ENCODE measurements around the gene TMX1. TPM values are rescaled to one million over a fixed set of nuclear protein-coding genes. Genes with fewer than 3 reads are reported as not detected.
"Not testable (repeated sequence)": the region's sequence is repeated elsewhere in the genome, so short reads cannot be mapped to it uniquely, and the experiment has no call there.

Gene TMX1
- total and polyA plus RNA-seq, 4 donors = 8.8 to 26.9 (median 19.5) TPM

DNA sequence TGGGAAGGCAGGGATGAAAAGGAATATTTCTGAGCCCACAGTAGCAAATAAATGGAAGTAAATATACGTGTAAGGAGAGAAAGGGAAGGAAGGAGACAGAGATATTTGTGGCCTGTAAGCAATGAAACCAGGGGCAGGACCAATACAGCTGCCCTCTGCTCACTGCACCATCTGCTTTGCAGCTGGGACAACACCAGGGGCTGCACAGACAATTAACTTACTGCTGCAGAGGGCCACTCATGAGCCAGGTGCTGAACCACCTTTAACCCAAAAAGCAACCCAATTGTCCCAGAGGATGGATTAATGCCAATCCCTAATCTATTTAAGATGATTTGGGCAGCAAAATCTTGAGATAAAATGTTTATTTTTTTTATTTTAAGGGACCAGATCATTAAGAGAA lies 30.6 kb upstream of the TMX1 start:
- no peak overlapping the region for H3K4me3 ChIP-seq (ENCODE audit: low read length in 2 of 2)
- H3K36me3 ChIP-seq (ENCODE audit: control insufficient read depth in 1 of 2, insufficient read depth in 2 of 2, low read length in 1 of 2) = no peaks in the 10 kb centered on the region
- intact Hi-C loops (cut with DNase I) = no loop called here
- H3K9me3 ChIP-seq (ENCODE audit: control insufficient read depth, low read length) = no peaks in the 10 kb centered on the region
- DNase-seq (no peak), ATAC-seq (ENCODE audit: low FRiP score) (no peak)
- no peaks in the 10 kb centered on the region for H3K4me1 ChIP-seq (ENCODE audit: control insufficient read depth in 1 of 2, insufficient read depth in 2 of 2, low read length in 2 of 2)
- no peak overlapping the region for H3K27ac ChIP-seq (ENCODE audit: low read depth in 1 of 2, low read length in 2 of 2)
- no peaks in the 10 kb centered on the region for H3K27me3 ChIP-seq (ENCODE audit: control insufficient read depth in 1 of 2, insufficient read depth in 2 of 2, low read length in 1 of 2)
- 72 to 79% methylated on average over 1 of the region's 1 CpG for WGBS, 2 donors

DNA sequence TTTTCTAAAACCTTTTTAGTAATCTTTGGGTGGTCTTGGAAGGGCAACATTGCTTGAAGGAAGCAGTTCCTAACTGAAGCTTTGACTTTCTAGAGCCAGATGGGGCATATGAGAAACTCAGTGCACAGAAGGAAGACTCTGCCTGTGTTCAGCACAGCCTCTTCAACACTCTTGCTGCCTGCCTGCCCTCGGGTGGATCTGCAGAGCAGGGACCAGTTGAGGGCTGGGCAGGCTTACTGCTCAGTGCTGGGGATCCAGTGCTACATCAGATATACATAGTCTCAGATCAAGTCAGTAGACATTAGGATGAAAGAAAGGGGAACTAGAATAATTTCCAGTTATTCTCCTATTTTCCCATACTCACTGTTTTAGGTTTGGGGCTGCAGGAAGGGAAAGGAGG lies 29.5 kb upstream of the TMX1 start:
- DNase-seq (no peak), ATAC-seq (ENCODE audit: low FRiP score) (no peak)
- H3K9me3 ChIP-seq (ENCODE audit: control insufficient read depth, low read length) = no peaks in the 10 kb centered on the region
- no peaks in the 10 kb centered on the region for H3K36me3 ChIP-seq (ENCODE audit: control insufficient read depth in 1 of 2, insufficient read depth in 2 of 2, low read length in 1 of 2)
- intact Hi-C loops (cut with DNase I) = no loop called here
- 43 to 52% methylated on average over 1 of the region's 1 CpG for WGBS, 2 donors
- no peak overlapping the region for H3K27ac ChIP-seq (ENCODE audit: low read depth in 1 of 2, low read length in 2 of 2)
- H3K4me1 ChIP-seq (ENCODE audit: control insufficient read depth in 1 of 2, insufficient read depth in 2 of 2, low read length in 2 of 2) = no peaks in the 10 kb centered on the region
- H3K27me3 ChIP-seq (ENCODE audit: control insufficient read depth in 1 of 2, insufficient read depth in 2 of 2, low read length in 1 of 2) = no peaks in the 10 kb centered on the region
- H3K4me3 ChIP-seq (ENCODE audit: low read length in 2 of 2) = no peak overlapping the region

DNA sequence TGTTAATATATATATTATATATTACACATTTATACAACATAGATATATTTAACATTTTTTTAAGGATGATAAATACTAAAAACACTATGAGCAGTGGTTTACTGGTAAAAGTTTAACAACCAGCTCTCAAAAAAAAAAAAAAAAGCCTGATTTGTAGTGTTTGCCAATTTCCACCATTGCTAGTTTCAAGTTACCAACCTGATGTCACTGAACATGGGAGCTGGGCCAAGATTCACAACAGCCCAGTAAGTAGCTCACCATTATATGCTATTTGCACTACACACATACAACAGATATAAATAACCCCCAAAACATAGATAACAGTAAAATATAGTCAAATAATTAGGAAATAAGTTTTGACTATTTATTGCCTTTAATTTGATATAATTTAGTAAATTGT lies 28.9 kb upstream of the TMX1 start:
- no peaks in the 10 kb centered on the region for H3K4me1 ChIP-seq (ENCODE audit: control insufficient read depth in 1 of 2, insufficient read depth in 2 of 2, low read length in 2 of 2)
- H3K27me3 ChIP-seq (ENCODE audit: control insufficient read depth in 1 of 2, insufficient read depth in 2 of 2, low read length in 1 of 2) = no peaks in the 10 kb centered on the region
- H3K36me3 ChIP-seq (ENCODE audit: control insufficient read depth in 1 of 2, insufficient read depth in 2 of 2, low read length in 1 of 2) = no peaks in the 10 kb centered on the region
- intact Hi-C loops (cut with DNase I) = no loop called here
- ATAC-seq (ENCODE audit: low FRiP score) (no peak), DNase-seq (no peak)
- no peaks in the 10 kb centered on the region for H3K9me3 ChIP-seq (ENCODE audit: control insufficient read depth, low read length)
- H3K27ac ChIP-seq (ENCODE audit: low read depth in 1 of 2, low read length in 2 of 2) = no peak overlapping the region
- H3K4me3 ChIP-seq (ENCODE audit: low read length in 2 of 2) = no peak overlapping the region

DNA sequence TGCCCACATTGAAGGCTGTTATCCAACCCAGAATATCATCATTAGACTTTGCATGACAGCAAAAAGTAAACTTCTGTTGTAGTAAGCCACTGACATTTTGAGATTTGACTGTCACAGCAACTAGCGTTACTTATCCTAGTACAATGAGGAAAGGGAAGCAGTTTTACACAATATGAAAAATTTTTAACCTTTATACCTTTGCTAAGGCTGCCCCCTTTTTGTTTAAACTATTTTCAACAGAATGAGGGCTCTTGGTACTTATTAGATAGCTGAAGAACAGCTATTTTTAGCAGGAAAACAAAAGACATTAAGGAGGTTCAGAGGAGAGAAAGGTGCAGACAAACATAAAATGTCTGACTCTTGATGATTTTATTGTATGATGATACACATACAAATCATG lies 23.4 kb upstream of the TMX1 start:
- Histone ChIP-seq H3K36me3 (ENCODE audit: control insufficient read depth in 1 of 2, insufficient read depth in 2 of 2, low read length in 1 of 2) (no peaks in the 10 kb centered on the region), H3K27me3 (ENCODE audit: control insufficient read depth in 1 of 2, insufficient read depth in 2 of 2, low read length in 1 of 2) (no peaks in the 10 kb centered on the region), H3K4me1 (ENCODE audit: control insufficient read depth in 1 of 2, insufficient read depth in 2 of 2, low read length in 2 of 2) (no peaks in the 10 kb centered on the region), H3K27ac (ENCODE audit: low read depth in 1 of 2, low read length in 2 of 2) (no peak overlapping the region), H3K9me3 (ENCODE audit: control insufficient read depth, low read length) (no peaks in the 10 kb centered on the region), H3K4me3 (ENCODE audit: low read length in 2 of 2) (no peak overlapping the region)
- no peak for ATAC-seq (ENCODE audit: low FRiP score)
- intact Hi-C loops (cut with DNase I) = loop anchor here in 1 of 2 donors (5.0 kb wide), 1 partner anchor 259 kb away; no protein-coding TSS in a partner anchor
- no peak for DNase-seq
- WGBS, 2 donors = 66 to 70% methylated on average over 1 of the region's 1 CpG

DNA sequence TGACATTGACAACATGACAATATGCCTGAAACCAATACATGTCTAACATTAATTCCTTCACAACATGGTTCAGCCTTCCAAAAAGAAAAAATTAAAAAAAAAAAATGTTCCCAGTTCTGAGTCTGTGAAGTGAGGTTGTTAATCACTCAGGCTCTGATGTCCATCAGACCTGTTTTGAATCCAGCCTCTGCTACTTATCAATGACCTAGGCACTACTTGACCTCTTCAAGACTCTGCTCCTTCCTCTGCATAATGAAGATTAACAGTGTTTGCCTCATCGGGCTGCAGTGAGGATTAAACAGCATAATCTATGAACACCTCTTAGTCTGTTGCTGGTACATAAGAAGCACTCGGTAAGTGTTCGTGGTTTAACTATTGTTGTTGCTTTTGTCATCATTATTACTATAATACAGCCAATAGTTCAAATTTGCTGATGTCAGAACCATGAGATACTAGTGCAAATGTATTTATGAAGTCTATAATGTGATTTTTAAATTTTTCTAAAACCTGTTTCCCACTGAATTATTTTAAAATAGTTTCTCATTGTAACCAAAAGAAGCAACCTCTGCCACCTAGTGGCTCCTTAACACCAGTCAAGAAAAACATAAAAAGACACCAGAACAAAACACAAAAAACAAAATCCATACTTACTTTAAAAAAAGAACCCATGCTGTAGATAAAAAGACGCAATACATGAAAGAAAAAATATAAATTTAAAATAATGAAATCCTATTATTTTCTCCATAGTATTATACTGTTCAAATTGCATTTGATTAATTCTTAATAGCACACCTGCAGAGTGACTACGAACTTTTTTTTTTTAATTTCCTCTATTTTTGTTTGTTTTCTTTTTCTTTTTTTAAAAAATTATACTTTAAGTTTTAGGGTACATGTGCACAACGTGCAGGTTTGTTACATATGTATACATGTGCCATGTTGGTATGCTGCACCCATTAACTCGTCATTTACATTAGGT lies 20.3 kb upstream of the TMX1 start:
- ATAC-seq (ENCODE audit: low FRiP score) = no peak
- Histone ChIP-seq H3K27ac (ENCODE audit: low read depth in 1 of 2, low read length in 2 of 2) (no peak overlapping the region), H3K9me3 (ENCODE audit: control insufficient read depth, low read length) (no peaks in the 10 kb centered on the region), H3K36me3 (ENCODE audit: control insufficient read depth in 1 of 2, insufficient read depth in 2 of 2, low read length in 1 of 2) (no peaks in the 10 kb centered on the region), H3K4me3 (ENCODE audit: low read length in 2 of 2) (no peak overlapping the region), H3K27me3 (ENCODE audit: control insufficient read depth in 1 of 2, insufficient read depth in 2 of 2, low read length in 1 of 2) (no peaks in the 10 kb centered on the region), H3K4me1 (ENCODE audit: control insufficient read depth in 1 of 2, insufficient read depth in 2 of 2, low read length in 2 of 2) (no peaks in the 10 kb centered on the region)
- intact Hi-C loops (cut with DNase I) = loop anchor here (2.0 to 5.0 kb wide), 2 partner anchors 262 to 265 kb away; no protein-coding TSS in a partner anchor
- no peak for DNase-seq
- 51 to 59% methylated on average over 7 of the region's 7 CpGs for WGBS, 2 donors

DNA sequence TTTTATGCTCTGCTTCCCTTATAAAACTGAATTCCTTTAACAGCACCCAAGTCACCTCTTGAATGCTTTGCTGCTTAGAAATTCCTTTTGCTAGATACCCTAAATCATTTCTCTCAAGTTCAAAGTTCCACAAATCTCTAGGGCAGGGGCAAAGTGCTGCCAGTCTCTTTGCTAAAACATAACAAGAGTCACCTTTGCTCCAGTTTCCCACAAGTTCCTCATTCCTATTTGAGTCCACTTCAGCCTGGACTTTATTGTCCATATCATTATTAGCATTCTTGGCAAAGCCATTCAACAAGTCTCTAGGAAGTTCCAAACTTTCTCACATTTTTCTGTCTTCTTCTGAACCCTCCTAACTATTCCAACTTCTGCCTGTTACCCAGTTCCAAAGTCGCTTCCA lies 16.6 kb upstream of the TMX1 start:
- H3K9me3 ChIP-seq (ENCODE audit: control insufficient read depth, low read length); H3K27ac ChIP-seq (ENCODE audit: low read depth in 1 of 2, low read length in 2 of 2); H3K4me3 ChIP-seq (ENCODE audit: low read length in 2 of 2); H3K36me3 ChIP-seq (ENCODE audit: control insufficient read depth in 1 of 2, insufficient read depth in 2 of 2, low read length in 1 of 2); ATAC-seq (ENCODE audit: low FRiP score); H3K4me1 ChIP-seq (ENCODE audit: control insufficient read depth in 1 of 2, insufficient read depth in 2 of 2, low read length in 2 of 2); DNase-seq; intact Hi-C loops (cut with DNase I); H3K27me3 ChIP-seq (ENCODE audit: control insufficient read depth in 1 of 2, insufficient read depth in 2 of 2, low read length in 1 of 2): not testable (repeated sequence)
- WGBS, 2 donors = 92 to 97% methylated on average over 1 of the region's 1 CpG

DNA sequence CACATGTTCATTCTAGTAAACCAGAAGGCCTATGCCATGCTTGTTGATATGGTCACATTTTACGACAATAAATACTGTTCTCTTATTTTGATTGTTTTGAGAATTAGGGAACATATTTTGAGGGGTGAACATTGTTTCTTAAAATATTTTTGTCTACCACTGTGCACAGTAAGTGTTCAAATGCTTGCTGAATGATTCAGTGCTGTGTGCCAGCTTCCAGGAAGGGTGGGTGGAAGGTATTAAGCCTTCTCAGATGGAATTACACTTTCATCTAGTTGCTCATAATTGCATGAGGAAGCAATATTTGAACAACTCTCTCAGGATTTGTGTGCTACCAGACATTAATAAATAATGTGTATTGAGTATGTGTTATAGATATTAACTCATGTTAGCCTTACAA lies 15.5 kb upstream of the TMX1 start:
- Histone ChIP-seq H3K4me3 (ENCODE audit: low read length in 2 of 2) (no peak overlapping the region), H3K4me1 (ENCODE audit: control insufficient read depth in 1 of 2, insufficient read depth in 2 of 2, low read length in 2 of 2) (no peaks in the 10 kb centered on the region), H3K27me3 (ENCODE audit: control insufficient read depth in 1 of 2, insufficient read depth in 2 of 2, low read length in 1 of 2) (no peaks in the 10 kb centered on the region), H3K36me3 (ENCODE audit: control insufficient read depth in 1 of 2, insufficient read depth in 2 of 2, low read length in 1 of 2) (no peaks in the 10 kb centered on the region), H3K27ac (ENCODE audit: low read depth in 1 of 2, low read length in 2 of 2) (no peak overlapping the region), H3K9me3 (ENCODE audit: control insufficient read depth, low read length) (no peaks in the 10 kb centered on the region)
- DNase-seq = no peak
- intact Hi-C loops (cut with DNase I) = no loop called here
- ATAC-seq (ENCODE audit: low FRiP score) = no peak
- WGBS, 2 donors = 90 to 95% methylated on average over 1 of the region's 1 CpG

DNA sequence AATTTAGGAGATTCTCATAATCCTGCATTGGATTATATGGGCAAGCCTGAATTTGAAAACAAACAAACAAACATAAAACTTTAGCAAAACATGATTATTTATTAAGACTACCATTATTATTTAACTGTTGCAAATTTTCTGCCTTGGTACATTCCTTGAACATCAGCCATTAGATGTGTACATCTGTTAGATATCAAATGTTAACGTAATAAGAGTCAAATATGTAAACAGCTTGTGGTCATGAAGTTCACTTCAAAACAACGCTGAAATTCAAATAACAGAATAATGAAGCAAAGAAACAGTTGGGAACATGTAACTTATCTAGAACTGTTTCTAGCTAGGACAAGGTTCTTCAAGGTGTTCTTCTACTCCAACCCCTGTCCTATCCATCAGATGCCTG lies 14.3 kb upstream of the TMX1 start:
- DNase-seq (no peak), ATAC-seq (ENCODE audit: low FRiP score) (no peak)
- no peaks in the 10 kb centered on the region for H3K36me3 ChIP-seq (ENCODE audit: control insufficient read depth in 1 of 2, insufficient read depth in 2 of 2, low read length in 1 of 2)
- H3K9me3 ChIP-seq (ENCODE audit: control insufficient read depth, low read length) = no peaks in the 10 kb centered on the region
- H3K4me1 ChIP-seq (ENCODE audit: control insufficient read depth in 1 of 2, insufficient read depth in 2 of 2, low read length in 2 of 2) = no peaks in the 10 kb centered on the region
- no peak overlapping the region for H3K27ac ChIP-seq (ENCODE audit: low read depth in 1 of 2, low read length in 2 of 2)
- H3K4me3 ChIP-seq (ENCODE audit: low read length in 2 of 2) = no peak overlapping the region
- no peaks in the 10 kb centered on the region for H3K27me3 ChIP-seq (ENCODE audit: control insufficient read depth in 1 of 2, insufficient read depth in 2 of 2, low read length in 1 of 2)
- WGBS, 2 donors = 85 to 88% methylated on average over 2 of the region's 2 CpGs
- intact Hi-C loops (cut with DNase I) = no loop called here

DNA sequence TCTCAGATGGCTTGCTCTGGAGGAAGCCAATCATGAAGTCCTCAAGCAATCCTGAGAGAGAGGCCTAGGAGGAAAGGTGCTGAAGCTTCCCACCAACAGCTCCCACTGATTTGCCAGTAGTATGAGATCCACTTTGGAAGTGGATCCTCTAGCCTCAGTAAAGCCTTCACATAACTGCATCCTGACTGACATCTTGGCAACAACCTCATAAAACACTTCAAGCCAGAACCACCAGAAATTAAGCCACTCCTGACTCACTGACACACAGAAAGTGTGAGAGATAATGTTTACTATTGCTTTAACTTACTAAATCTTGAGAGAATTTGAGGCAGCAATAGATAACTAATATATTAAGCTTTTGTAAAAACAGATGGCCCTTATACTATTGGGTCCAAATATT lies 11.7 kb upstream of the TMX1 start:
- no peaks in the 10 kb centered on the region for H3K27me3 ChIP-seq (ENCODE audit: control insufficient read depth in 1 of 2, insufficient read depth in 2 of 2, low read length in 1 of 2)
- no peak for DNase-seq
- no peak overlapping the region for H3K27ac ChIP-seq (ENCODE audit: low read depth in 1 of 2, low read length in 2 of 2)
- intact Hi-C loops (cut with DNase I) = no loop called here
- H3K4me1 ChIP-seq (ENCODE audit: control insufficient read depth in 1 of 2, insufficient read depth in 2 of 2, low read length in 2 of 2) = no peaks in the 10 kb centered on the region
- H3K4me3 ChIP-seq (ENCODE audit: low read length in 2 of 2) = no peak overlapping the region
- no peaks in the 10 kb centered on the region for H3K9me3 ChIP-seq (ENCODE audit: control insufficient read depth, low read length)
- no peaks in the 10 kb centered on the region for H3K36me3 ChIP-seq (ENCODE audit: control insufficient read depth in 1 of 2, insufficient read depth in 2 of 2, low read length in 1 of 2)
- no peak for ATAC-seq (ENCODE audit: low FRiP score)

Measured in aorta (tissue), 5 donors.